K562 (cell line): ENCODE measurements around the gene C1orf167. TPM values are rescaled to one million over a fixed set of nuclear protein-coding genes. Genes with fewer than 3 reads are reported as not detected.

ENCODE experiments used
- BCL6 ChIP-seq: fragments of 250-450 bp; sonication (Bioruptor Pico); IDR thresholded peaks from 2 replicates; pipeline ENCODE4 v1.4.0; 2020
- CEBPB ChIP-seq: fragments of 450-650 bp; IDR thresholded peaks from 2 replicates; pipeline ENCODE4 v1.6.1; 2016; ENCODE audit warnings: missing genetic modification characterization, missing compliant biosample characterization
- COPS2 ChIP-seq: fragments of 450-650 bp; conservative IDR thresholded peaks from 2 replicates; pipeline ENCODE4 v1.6.1; 2016; ENCODE audit warnings: mild to moderate bottlenecking, moderate library complexity
- CTBP1 ChIP-seq: fragments of 450-650 bp; IDR thresholded peaks from 2 replicates; pipeline ENCODE4 v1.6.1; 2016; ENCODE audit warnings: borderline replicate concordance
- ELK1 ChIP-seq: sonication (generic); formaldehyde crosslinking; IDR thresholded peaks from 2 replicates; pipeline ENCODE4 v1.8.1; 2022; ENCODE audit warnings: missing genetic modification reagents
- EP300 ChIP-seq: IDR thresholded peaks from 2 replicates; pipeline ENCODE4 v1.6.1; 2012; ENCODE audit warnings: low read length, improper control_type of control experiment
- ESRRA ChIP-seq: fragments of 450-650 bp; IDR thresholded peaks from 2 replicates; pipeline ENCODE4 v1.6.1; 2014; ENCODE audit warnings: low read depth, mild to moderate bottlenecking, moderate library complexity, borderline replicate concordance
- NFATC3 ChIP-seq: fragments of 450-650 bp; IDR thresholded peaks from 2 replicates; pipeline ENCODE4 v1.6.1; 2017; ENCODE audit warnings: mild to moderate bottlenecking
- NONO ChIP-seq, 2 experiments: fragments of 200-400 bp in 1 of 2; fragments of 450-650 bp in 1 of 2; formaldehyde crosslinking in 1 of 2; IDR thresholded peaks; 2 replicates each; pipeline ENCODE4 v1.6.1; 2017; ENCODE audit warnings: low read depth in 2 of 2, mild to moderate bottlenecking in 2 of 2, moderate library complexity in 2 of 2, low read length in 1 of 2
- NR3C1 ChIP-seq: sonication (generic); formaldehyde crosslinking; IDR thresholded peaks from 2 replicates; pipeline ENCODE4 v1.8.1; 2022; ENCODE audit warnings: missing genetic modification reagents
- PTTG1 ChIP-seq: fragments of 450-650 bp; IDR thresholded peaks from 2 replicates; pipeline ENCODE4 v1.6.1; 2016; ENCODE audit warnings: low read depth, mild to moderate bottlenecking, missing genetic modification characterization, missing compliant biosample characterization
- RHOXF2B ChIP-seq: fragments of 250-450 bp; sonication (Bioruptor Pico); conservative IDR thresholded peaks from 2 replicates; pipeline ENCODE4 v1.5.1; 2021
- SMAD3 ChIP-seq: fragments of 450-650 bp; formaldehyde crosslinking; conservative IDR thresholded peaks from 2 replicates; pipeline ENCODE4 v1.4.0; 2020; ENCODE audit warnings: mild to moderate bottlenecking
- SNRNP70 ChIP-seq: fragments of 200-400 bp; formaldehyde crosslinking; optimal IDR thresholded peaks from 2 replicates; pipeline ENCODE3; 2017; ENCODE audit warnings: low read depth, low read length
- SUPT5H ChIP-seq: fragments of 450-650 bp; IDR thresholded peaks from 2 replicates; pipeline ENCODE4 v1.6.1; 2016
- TAF15 ChIP-seq: fragments of 200-400 bp; formaldehyde crosslinking; IDR thresholded peaks from 2 replicates; pipeline ENCODE4 v1.6.1; 2017; ENCODE audit warnings: mild to moderate bottlenecking, low read depth, low read length, moderate library complexity
- ZNF24 ChIP-seq: fragments of 450-650 bp; IDR thresholded peaks from 2 replicates; pipeline ENCODE4 v1.6.1; 2016
- ZNF644 ChIP-seq: fragments of 200-800 bp; sonication (Bioruptor generic); IDR thresholded peaks from 2 replicates; pipeline ENCODE4 v1.6.1; 2016; ENCODE audit warnings: low read depth, missing genetic modification characterization, missing compliant biosample characterization
- polyA plus RNA-seq, 8 experiments: library from polyadenylated mRNA; depleted of rRNA in 4 of 8; stranded (reverse) in 5 of 8; unstranded in 3 of 8; fragments of >200 nt; fragmentation: Nextera tagmentation in 2 of 8; fragmentation: Illumina TruSeq in 1 of 8; extraction: Ambion mirVana in 2 of 8; extraction: Trizol in 1 of 8; gene quantifications; 2 replicates each; pipeline versions ENCODE4 v1.2.1 to v1.2.3, GENCODE V29; 2011 to 2014; ENCODE audit warnings: inconsistent platforms in 1 of 8, missing spikeins in 1 of 8
- total RNA-seq, 7 experiments: library from RNA; depleted of rRNA in 6 of 7; stranded (reverse); fragments of >200 nt in 6 of 7; fragmentation: Illumina TruSeq in 2 of 7; extraction: Trizol in 2 of 7; gene quantifications; 2 replicates each; pipeline versions ENCODE4 v1.2.1 to v1.2.3, GENCODE V29; 2011 to 2021; ENCODE audit warnings: low replicate concordance in 1 of 7
- TF ChIP-seq, protein P1 (sequence below): fragments of 450-650 bp; formaldehyde crosslinking; IDR thresholded peaks from 2 replicates; pipeline ENCODE4 v1.4.0; 2020; ENCODE audit warnings: mild to moderate bottlenecking
- TF ChIP-seq, protein P2 (sequence below): fragments of 250-450 bp; sonication (Bioruptor Pico); IDR thresholded peaks from 2 replicates; pipeline ENCODE4 v1.8.0; 2021; ENCODE audit warnings: moderate library complexity, mild to moderate bottlenecking, inconsistent platforms
- TF ChIP-seq, protein P3 (sequence below): sonication (generic); formaldehyde crosslinking; IDR thresholded peaks from 2 replicates; pipeline ENCODE4 v1.8.0; 2023; ENCODE audit warnings: mild to moderate bottlenecking, missing genetic modification reagents
- TF ChIP-seq, protein P4 (sequence below): sonication (generic); formaldehyde crosslinking; IDR thresholded peaks from 2 replicates; pipeline ENCODE4 v1.9.0; 2022; ENCODE audit warnings: mild to moderate bottlenecking, missing genetic modification reagents

The C1orf167 gene
- total and polyA plus RNA-seq, 9 of the 15 experiments (the other 6 are each of a cell fraction or from before 2014, with no cell fraction given) = 0.22 to 0.86 (median 0.31) TPM; not detected in 2

DNA sequence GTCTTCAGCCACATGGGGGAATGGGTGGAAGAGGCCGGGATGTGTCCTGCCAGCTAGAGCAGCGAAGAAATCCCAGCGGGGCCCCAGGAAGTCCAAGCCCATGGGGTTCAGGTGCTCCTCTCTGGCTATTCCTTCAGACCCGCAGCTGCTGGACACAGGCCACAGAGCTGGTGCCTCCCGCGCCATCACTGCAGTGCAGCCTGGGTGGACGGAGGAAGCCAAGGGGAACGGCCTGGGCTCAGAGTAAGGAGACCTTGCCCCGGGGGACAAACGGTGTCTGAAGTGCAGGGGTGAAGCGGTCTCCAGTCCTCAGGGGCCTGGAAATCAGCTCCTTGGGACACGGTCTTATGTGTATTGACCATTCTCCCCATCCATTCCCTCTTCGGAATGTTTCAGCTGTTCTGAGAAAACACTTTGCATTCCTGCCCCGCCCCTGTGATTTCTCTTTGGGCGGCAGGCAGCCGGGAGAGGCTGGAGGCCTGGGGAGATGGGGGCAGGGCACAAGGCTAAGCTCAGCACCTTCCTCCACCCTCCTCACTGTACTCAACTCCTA, 25.3 kb downstream of the C1orf167 start (continued):
- TF ChIP-seq RHOXF2B (no peak), EP300 (no peak), NONO (IDR thresholded peaks at IDR 0.05; ENCODE audit: low read depth in 2 of 2, low read length in 1 of 2) (0 out of 4 replicates have a peak, but pooled peaks of 1 of the 2 experiments have one; percentile 18), NFATC3 (no peak), ZNF644 (tag) (no peak), CEBPB (tag) (no peak), NR3C1 (CRISPR knock-in tag) (no peak), ELK1 (CRISPR knock-in tag) (no peak), TAF15 (no peak), COPS2 (no peak), CTBP1 (0 out of 2 replicates have a peak, but pooled peaks have one; percentile 13), PTTG1 (tag) (no peak), ESRRA (no peak), BCL6 (no peak), ZNF24 (no peak), SMAD3 (CRISPR knock-in tag) (peak; percentile 50; the same call in 1 of the 2 replicates), SNRNP70 (no peak), SUPT5H (0 out of 2 replicates have a peak, but pooled peaks have one; percentile 36)
- TF ChIP-seq, protein P1, sequence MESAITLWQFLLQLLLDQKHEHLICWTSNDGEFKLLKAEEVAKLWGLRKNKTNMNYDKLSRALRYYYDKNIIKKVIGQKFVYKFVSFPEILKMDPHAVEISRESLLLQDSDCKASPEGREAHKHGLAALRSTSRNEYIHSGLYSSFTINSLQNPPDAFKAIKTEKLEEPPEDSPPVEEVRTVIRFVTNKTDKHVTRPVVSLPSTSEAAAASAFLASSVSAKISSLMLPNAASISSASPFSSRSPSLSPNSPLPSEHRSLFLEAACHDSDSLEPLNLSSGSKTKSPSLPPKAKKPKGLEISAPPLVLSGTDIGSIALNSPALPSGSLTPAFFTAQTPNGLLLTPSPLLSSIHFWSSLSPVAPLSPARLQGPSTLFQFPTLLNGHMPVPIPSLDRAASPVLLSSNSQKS (CRISPR knock-in tag) = no peak
- TF ChIP-seq, protein P2, sequence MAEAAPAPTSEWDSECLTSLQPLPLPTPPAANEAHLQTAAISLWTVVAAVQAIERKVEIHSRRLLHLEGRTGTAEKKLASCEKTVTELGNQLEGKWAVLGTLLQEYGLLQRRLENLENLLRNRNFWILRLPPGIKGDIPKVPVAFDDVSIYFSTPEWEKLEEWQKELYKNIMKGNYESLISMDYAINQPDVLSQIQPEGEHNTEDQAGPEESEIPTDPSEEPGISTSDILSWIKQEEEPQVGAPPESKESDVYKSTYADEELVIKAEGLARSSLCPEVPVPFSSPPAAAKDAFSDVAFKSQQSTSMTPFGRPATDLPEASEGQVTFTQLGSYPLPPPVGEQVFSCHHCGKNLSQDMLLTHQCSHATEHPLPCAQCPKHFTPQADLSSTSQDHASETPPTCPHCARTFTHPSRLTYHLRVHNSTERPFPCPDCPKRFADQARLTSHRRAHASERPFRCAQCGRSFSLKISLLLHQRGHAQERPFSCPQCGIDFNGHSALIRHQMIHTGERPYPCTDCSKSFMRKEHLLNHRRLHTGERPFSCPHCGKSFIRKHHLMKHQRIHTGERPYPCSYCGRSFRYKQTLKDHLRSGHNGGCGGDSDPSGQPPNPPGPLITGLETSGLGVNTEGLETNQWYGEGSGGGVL (CRISPR knock-in tag) = no peak
- TF ChIP-seq, protein P3, sequence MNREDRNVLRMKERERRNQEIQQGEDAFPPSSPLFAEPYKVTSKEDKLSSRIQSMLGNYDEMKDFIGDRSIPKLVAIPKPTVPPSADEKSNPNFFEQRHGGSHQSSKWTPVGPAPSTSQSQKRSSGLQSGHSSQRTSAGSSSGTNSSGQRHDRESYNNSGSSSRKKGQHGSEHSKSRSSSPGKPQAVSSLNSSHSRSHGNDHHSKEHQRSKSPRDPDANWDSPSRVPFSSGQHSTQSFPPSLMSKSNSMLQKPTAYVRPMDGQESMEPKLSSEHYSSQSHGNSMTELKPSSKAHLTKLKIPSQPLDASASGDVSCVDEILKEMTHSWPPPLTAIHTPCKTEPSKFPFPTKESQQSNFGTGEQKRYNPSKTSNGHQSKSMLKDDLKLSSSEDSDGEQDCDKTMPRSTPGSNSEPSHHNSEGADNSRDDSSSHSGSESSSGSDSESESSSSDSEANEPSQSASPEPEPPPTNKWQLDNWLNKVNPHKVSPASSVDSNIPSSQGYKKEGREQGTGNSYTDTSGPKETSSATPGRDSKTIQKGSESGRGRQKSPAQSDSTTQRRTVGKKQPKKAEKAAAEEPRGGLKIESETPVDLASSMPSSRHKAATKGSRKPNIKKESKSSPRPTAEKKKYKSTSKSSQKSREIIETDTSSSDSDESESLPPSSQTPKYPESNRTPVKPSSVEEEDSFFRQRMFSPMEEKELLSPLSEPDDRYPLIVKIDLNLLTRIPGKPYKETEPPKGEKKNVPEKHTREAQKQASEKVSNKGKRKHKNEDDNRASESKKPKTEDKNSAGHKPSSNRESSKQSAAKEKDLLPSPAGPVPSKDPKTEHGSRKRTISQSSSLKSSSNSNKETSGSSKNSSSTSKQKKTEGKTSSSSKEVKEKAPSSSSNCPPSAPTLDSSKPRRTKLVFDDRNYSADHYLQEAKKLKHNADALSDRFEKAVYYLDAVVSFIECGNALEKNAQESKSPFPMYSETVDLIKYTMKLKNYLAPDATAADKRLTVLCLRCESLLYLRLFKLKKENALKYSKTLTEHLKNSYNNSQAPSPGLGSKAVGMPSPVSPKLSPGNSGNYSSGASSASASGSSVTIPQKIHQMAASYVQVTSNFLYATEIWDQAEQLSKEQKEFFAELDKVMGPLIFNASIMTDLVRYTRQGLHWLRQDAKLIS (CRISPR knock-in tag) = no peak
- TF ChIP-seq, protein P4, sequence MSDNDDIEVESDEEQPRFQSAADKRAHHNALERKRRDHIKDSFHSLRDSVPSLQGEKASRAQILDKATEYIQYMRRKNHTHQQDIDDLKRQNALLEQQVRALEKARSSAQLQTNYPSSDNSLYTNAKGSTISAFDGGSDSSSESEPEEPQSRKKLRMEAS = peak; percentile 7; the same call in 1 of the 2 replicates
